HG03432 (cell line): ENCODE data around the gene FOXN4.
"Not testable (repeated sequence)": the region's sequence is repeated elsewhere in the genome, so short reads cannot be mapped to it uniquely, and the experiment has no call there.

ENCODE experiments used
- ATAC-seq: cut with Tn5 transposase; IDR thresholded peaks from one replicate; pipeline ENCODE4 v1.9.1; 2021; ENCODE audit warnings: mild to moderate bottlenecking, moderate library complexity; ENCODE audit not compliant: unreplicated experiment

Gene FOXN4, protein sequence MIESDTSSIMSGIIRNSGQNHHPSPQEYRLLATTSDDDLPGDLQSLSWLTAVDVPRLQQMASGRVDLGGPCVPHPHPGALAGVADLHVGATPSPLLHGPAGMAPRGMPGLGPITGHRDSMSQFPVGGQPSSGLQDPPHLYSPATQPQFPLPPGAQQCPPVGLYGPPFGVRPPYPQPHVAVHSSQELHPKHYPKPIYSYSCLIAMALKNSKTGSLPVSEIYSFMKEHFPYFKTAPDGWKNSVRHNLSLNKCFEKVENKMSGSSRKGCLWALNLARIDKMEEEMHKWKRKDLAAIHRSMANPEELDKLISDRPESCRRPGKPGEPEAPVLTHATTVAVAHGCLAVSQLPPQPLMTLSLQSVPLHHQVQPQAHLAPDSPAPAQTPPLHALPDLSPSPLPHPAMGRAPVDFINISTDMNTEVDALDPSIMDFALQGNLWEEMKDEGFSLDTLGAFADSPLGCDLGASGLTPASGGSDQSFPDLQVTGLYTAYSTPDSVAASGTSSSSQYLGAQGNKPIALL

DNA sequence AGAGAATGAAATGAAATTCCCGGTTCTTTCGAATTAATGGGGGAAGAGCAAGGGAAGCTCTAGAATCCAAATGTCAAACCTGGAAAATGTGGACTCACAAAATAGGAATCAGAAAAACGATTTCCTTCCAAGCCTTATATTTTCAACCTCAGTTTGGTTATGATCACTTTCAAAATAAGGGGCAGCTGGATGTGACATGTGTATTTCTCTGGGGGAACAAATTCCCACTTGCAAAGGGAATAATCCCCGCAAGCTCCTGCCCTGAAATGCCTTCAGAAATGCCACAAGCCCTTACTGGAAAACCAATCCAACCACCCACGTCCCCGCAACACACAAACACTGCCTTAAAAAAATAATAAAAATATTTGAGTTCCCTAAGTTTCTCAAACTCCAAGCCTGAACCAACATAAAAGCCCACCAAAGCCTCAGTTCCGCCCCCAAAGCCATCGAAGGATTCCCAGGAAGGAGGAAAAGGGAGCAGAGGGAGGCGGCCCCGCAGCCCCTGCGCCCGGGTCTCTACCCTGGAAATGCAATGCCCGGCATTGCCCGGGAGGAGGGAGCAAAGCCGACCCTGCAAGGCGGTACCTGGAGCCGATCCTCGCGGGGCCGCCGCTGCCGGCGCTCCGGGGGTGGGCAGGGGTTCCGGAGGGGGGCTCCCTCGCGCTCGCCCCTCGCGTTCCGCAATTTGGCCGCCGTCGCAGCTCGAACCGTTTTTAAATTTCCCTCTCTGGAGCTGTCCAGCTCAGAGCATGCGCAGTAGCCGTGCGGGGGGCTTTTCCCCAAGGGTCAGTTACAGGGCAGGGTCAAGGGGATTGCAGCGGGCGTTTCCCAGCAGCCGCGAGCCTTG lies at the start of gene FOXN4:
TSS of gene FOXN4 (minus strand) at position 751 of the 847 bp plus-strand sequence. CDS start 963 bp downstream, outside the sequence.
- ATAC-seq = no peak

DNA sequence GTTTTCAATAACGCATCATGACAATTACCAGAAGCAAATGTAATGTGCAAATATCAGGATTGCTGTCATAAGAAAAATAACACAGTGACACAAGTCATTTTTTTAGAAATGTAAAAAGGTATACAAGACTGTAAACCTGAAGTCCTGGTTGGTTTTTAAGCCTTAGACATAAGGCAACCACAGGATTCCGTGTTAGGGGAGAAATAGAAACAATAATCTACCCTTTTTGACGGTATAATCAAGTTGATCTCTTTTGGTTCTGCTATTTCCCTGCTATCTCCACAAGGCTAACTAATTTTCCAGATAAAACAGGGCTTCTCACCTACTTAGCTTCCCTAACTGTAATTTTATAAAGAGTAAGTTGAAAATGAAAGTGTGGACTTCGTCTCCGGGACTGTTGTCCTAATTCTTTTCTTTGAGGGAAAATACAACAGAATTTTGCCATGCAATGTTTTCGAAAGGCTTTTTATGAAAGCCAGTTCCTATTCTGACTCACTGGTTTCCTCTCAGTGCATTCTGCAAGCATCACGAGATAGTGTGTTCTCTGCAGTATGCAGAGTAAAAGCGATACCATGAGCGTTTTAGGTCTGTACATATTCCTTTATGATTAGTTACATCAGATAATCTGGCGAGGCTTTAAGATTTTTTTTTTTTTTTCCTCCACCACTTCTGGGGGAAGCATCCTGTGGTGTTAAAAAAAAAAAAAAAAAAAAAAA lies 49.2 kb upstream of the FOXN4 start:
- peak; percentile 72 for ATAC-seq

DNA sequence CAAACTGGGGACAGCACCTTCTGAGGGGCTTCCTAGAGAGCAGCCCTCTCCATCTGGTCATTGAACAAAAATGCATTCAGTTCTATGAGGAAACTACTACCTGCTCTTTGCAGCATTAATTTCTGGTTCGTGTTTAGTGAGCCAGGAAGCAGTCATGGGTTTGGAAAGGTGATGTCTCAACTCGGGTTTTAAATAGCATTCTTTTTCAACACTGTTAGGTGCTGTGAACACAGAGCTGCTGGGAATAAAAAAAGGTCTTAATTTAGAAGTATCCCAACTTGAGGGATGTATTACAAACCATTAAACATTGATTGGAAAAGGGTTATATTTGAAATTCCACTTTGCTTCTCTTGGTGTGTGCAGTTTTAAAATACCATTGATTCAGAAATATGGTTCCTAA lies 47.9 kb upstream of the FOXN4 start:
- ATAC-seq = no peak

DNA sequence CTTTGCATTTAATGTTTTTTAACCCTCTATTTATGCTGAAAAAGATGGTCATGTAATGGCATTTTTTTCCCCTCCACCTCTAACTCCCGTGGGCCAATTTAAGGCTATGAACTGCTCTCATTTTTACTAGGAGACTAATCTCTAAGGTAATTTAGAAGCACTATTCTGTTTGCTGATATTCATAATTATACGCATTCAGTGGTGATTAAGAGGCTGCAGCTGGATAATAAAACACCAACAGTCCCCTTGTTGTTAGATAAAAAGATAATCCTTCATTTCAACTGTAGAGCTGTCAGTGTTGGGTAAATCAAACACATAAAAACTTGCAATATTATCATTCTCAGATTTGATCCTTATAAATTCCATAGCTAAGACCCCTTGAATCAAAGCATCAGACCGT lies 47.5 kb upstream of the FOXN4 start:
- ATAC-seq = no peak

DNA sequence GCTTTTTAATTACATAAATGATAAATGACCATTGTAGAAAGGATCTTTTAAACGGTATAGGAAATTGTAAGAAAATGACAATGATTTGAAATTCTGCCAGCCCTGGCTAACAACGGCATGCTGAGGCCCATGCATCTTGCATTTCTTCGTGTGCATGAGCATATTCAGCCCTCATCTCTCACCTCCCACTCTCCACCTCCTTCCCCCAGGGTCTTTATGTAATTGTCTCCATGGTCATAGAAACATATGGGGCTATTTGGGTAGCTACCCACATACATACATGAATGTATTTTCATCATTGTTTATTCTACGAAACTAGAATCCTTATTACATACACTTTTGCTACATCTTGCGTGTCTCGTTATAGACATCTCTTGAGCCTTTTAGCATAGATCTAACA lies 43.1 kb upstream of the FOXN4 start:
- ATAC-seq = no peak

DNA sequence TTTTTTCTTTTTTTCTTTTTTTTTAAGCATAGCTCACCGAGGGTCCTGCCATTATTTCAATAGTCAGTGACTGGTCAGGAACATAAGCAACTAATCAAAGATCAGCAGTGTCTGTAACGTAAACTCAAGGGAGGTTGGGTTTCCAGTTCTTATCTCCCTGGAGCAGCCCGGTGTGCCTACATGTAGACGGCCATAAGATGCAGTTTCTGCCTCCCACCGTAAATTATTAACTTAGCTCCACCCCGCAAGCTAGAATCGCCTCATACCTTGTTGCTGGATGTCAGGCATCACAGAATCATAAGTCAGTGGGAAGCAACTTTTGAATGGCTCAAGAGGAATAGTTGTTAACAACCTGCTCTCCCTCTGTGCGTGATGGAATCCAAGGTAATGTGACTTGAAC lies 38.5 kb upstream of the FOXN4 start, which contains the start of gene MYO1H:
TSS of gene MYO1H (plus strand) at position 312 of the 400 bp plus-strand sequence. CDS start at position 373, 61 bp downstream.
- no peak for ATAC-seq

DNA sequence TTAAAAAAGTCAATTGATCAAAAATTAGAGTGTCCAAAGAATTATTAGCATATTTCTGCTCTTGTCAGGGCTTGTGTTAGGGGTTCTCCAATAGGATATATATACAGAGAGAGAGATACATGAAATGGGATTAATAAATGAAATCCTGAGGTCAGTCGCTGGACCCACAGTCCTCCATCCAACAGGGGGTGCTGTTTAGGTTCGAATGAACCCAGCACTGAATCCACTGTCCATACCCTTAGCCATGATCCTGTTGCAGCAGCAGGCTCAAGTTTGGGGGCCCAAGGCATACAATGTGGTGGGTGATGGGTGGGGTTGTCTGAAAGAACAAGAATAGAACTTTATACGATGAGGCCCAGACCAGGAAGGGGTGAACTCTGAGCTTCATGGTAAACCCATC lies 37.8 kb upstream of the FOXN4 start:
- ATAC-seq = no peak

DNA sequence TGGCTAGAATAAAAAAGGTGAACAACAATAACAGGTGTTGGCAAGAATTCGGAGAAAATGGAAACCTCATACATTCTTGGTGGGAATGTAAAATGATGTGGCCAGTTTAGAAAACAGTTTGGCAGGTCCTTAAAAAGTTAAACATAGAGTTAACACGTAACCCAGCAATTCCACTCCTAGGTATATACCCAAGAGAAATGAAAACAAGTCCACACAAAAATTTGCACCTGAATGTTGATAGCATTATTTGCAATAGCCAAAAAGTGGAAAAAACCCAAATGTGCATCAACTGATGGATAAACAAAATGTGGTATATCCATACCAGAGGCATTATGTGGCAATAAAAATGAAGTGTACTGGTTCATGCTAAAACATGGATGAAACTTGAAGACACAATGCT lies 36.3 kb upstream of the FOXN4 start:
- ATAC-seq = no peak

DNA sequence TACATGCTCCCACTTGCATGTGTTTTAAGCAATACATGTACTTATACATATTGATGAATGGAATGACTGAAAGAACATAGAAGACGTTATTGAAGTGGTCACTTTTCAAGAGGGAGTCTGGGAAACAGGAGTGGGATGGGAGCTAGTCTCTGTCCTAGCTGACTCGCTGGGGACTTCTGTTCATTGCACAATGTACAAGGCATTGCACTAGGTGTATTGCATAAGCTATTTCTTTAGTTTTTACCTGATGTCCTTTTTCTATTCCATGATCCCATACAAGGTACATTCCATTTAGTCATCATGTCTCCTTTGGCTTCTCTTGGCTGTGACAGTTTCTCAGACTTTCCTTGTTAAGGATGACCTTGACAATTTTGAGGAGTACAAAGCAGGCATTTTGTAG lies 34.6 kb upstream of the FOXN4 start:
- ATAC-seq = no peak

DNA sequence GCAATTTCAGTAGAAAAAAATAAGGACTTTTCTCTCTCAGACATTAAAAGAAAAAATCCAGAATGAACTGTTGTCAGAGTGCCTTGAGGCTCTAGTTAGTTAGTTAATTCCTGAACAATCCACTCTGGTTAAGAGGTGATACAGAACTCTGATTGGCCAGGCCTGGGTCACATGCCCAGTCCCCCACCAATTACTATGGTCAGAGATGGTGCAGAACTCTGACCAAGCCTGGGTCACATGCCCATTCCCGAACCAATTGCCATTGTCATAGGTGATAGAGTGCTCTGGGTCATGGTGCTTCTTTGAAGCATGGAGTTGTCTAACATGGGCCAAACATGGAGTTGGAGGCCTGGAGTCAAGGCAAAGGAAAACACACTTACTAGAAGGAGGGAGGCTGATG lies 27.5 kb upstream of the FOXN4 start:
- ATAC-seq = no peak

DNA sequence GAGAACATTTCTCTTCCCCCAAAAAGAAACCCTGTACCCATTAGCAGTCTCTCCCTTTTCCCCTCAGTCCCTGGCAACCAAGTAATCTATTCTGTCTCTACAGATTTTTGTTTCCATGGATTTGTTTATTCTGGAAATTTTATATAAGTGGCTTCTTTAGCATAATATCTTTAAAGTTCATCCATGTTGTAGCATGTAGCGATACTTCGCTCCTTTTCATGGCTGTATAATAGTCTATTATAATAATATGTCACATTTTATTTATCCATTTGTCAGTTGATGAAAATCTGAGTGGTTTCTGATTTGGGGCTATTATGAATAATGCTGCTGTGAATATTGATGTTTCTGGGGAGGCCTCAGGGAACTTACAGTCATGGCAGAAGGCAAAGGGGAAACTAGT lies 25.8 kb upstream of the FOXN4 start:
- ATAC-seq = no peak

DNA sequence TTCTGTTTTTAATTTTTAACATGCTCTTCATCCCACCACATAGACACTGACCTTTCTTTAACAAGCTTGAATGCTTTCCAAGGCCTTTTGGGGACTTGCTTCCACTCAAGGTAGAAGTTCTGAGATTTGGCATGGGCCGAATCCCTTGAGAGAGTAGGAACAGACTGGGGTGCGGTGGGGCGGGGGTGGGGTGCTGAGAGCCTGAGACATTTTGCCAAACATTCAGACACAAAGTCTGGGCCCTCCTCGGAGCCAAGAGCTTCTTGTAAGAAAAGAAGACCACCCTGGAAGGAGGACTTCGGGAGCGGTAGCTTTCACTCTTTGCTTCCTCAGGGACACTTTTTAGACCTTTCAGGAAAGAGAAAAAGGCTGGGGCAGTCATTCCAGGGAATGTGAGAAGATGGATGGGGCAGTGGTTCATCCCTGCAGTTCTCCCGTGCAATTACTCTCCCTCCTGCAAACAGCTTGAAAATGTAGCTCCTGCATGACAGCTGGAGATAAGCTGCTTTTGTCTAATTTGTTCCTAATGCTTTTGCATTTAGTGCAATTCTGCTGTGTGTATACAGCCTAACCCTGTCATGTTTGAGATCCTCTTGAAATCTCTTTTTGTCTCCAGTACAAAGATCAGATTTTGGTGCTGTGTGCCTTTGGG lies 22.3 kb upstream of the FOXN4 start:
- ATAC-seq = no peak

DNA sequence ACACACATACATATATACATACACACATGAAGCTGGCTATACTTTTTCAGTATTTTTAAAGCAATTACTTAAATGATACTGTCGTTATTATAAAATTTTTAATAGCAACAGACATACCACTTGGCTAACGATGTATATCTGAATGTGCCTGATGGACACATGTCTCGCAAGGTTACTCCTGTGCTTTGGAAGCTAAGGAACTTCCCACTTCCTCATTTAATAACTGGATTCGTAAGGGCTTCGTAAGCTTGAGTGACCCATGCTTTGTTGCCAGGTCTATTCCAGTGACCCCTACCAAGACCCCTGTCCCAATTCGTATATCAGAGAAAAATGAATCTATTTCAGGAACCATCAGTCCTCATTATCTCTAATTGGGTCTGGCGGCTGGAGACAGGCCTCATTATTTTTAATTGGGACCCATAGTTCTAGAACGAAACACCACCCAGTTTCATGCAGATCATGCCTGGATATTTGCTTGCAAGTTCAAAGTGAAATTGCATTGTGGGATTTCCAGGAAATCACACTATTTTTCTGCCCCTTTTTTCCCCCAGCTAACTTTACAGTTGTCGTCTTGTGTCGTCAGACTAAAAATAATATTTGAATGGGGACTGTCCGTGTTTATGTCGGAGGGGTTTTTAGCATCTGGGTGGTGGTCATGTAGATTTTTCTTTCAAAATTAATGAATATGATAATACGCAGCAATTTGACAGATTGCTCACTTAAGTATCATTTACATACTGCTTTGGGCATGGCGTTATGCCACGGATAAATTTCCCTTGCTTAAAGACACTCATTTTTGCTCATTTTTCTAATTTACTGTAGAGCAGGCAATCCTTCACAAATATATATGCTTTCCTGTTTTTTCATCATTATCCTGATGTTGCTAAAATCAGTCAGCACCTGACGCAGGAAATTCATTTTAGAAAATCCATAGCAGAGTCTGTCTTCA lies 21.5 kb upstream of the FOXN4 start:
- ATAC-seq = no peak

DNA sequence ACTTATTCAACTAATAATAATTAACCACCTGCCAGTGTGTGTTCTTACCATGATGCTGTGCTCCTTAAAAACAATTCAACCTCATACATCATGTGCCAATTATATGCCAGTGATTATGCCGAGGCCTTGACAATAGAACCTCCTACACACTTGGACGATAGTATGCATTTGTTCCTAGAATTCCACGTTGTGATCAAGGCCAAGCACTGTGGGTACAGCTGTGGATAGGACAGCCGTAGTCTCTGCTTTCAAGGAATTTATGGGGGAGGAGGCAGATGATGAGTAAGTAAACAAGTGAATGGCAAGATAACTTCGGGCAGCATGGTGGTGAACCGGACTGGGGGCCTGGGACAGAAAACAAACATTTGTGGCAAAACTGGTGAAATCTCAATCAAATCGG lies 20.6 kb upstream of the FOXN4 start:
- ATAC-seq = no peak

DNA sequence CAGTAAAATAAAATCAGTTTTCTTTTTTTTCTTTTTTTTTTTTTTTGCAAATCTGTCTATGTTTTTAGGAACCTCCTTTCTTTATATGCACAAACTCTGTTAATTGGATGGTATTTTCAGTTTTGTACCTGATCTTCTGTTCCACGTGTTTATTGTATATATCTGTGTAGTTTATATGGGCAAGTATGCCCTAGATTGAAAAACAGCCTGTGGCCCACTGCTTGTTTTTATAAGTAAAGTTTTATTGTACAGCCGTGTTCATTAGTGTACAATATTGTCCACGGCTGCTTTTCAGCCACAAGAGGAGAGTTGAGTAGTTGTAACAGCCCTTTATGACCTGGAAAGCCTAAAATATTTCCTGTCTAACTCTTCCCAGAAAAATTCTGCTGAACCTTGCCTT lies 19.9 kb upstream of the FOXN4 start:
- ATAC-seq = no peak

DNA sequence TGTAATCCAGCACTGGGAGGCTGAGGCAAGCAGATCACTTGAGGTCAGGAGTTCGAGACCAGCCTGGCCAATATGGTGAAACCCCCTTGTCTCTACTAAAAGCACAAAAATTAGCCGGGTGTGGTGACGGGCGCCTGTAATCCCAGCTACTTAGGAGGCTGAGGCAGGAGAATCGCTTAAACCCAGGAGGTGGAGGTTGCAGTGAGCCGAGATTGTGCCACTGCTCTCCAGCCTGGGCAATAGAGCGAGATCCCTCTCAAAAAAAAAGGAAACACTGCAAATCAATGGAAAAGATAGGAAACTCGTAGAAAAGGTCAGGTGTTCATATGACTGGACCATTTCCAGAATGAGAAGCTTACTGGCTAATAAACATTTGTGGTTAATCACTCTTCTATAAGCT lies 12.2 kb upstream of the FOXN4 start:
- ATAC-seq = not testable (repeated sequence)

DNA sequence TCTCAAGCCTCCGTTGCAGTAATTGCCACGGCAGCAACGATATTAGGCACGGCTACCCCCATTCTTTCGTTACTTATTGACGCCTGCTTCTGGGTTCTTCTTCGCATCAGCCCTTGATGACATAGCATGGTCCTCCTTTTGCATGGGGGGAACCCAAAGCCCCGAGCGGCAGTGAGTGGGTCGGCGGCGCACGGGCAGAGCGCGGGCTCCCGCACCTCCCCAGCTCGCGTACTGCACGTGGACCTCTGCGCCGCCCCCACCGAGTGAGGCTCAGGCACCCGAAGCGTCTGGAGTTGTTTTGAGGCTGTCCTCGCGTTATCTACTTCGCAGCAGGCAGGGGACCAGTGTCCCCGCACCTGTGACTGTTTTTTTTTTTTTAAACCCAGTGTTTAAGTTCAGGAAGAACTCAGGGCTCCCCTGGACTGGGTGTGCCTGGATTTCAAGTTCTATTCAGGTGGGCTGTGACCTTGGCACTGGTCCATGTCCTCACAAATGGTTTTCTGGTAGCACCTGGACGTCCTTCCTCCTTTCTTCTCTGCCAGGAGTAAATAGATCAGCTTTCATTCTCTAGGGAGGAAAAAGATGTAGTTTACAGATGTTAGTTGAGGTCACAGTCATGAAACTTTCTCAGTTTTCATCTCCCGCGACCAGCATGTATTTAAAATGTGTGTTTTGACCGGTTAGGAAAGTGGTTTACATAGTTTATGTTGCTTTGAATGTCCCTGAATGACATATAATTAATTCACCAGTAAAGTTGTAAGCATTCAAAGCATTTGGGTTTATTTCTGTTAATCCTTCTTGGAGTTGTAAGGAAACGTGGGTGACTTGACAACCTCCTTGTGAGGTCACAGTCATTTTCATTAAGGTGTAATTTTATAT lies 1.4 kb upstream of the FOXN4 start:
- ATAC-seq = no peak

DNA sequence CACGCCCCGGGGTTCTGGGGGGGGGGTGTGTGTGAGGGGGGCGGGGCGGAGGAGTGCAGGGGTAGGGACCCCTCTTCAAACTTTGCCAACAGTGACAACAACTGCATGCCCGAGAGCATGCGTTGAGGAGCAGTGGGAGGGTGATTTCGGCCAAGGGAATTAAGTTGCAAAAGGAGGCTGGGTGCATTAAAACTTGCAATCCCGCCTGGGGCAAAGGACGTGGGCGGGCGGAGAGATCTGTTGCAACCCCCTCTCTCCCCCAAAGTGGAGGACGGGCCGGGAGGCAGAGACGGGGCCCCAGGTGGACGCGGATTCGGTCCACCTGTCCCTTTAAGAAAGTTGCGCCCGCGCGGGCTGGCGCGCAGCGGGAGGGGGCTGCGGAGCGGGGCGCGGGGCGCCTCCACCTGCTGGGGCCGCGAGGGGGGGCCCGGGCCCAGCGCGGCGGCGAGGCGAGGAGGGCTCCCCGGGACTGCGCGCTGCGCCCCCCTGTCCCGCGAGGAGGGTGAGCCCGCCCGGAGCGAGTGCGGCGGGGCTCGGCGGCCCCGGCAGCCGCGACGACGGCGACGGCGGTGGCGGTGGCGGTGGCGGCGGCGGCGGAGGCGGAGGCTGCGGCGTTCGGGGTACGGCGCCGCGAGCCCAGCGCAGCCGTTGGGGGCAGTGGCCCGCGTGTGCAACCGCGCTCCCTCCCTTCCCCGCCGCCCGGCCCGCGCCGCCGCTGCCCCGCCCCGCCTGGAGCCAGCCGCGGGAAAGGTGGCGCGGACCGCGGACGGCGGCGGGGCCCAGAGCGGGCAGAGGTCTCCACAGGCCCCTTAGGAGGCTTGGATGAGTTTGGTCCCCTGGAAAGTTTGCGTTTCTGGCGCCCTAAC lies 530 bp upstream of the FOXN4 start:
- ATAC-seq = no peak
